HEK293T (cell line): ENCODE results near the gene PILRB.
A peak's percentile ranks its signal among the peaks of the same experiment; 100 is the strongest.

Experiments used
- CTCF ChIA-PET: fragments of 350-600 bp; formaldehyde crosslinking; extraction: SDS; loops from one replicate; lab custom pipeline; 2021; ENCODE audit warnings: antibody characterized with exemption, inconsistent platforms; lab: Yijun Ruan, JAX
- POLR2A ChIA-PET: fragments of 350-600 bp; formaldehyde crosslinking; extraction: SDS; loops from one replicate; lab custom pipeline; 2020; ENCODE audit warnings: antibody characterized with exemption, inconsistent platforms; lab: Yijun Ruan, JAX
- DNase-seq: peaks from one replicate; pipeline ENCODE4 v3.0.0; 2012; ENCODE audit warnings: mixed read lengths; ENCODE audit errors: extremely low spot score
- ARNT ChIP-seq: fragments of 450-650 bp; IDR thresholded peaks from 2 replicates; pipeline ENCODE4 v1.6.1; 2017; ENCODE audit warnings: mild to moderate bottlenecking
- BHLHE40 ChIP-seq: fragments of 450-650 bp; IDR thresholded peaks from 2 replicates; pipeline ENCODE4 v1.6.1; 2016; ENCODE audit warnings: mild to moderate bottlenecking, moderate library complexity, borderline replicate concordance
- CTBP1 ChIP-seq: fragments of 450-650 bp; IDR thresholded peaks from 2 replicates; pipeline ENCODE4 v1.6.1; 2016; ENCODE audit warnings: borderline replicate concordance
- ELF4 ChIP-seq: fragments of 450-650 bp; IDR thresholded peaks from 2 replicates; pipeline ENCODE4 v1.6.1; 2017; ENCODE audit warnings: antibody characterized with exemption
- FOXA1 ChIP-seq: fragments of 450-650 bp; IDR thresholded peaks from 2 replicates; pipeline ENCODE4 v1.6.1; 2016; ENCODE audit warnings: mild to moderate bottlenecking
- FOXK2 ChIP-seq: fragments of 450-650 bp; IDR thresholded peaks from 2 replicates; pipeline ENCODE4 v1.6.1; 2016; ENCODE audit warnings: mild to moderate bottlenecking
- FOXM1 ChIP-seq: fragments of 450-650 bp; IDR thresholded peaks from 2 replicates; pipeline ENCODE4 v1.6.1; 2017; ENCODE audit warnings: mild to moderate bottlenecking, borderline replicate concordance
- HDGF ChIP-seq: fragments of 450-650 bp; IDR thresholded peaks from 2 replicates; pipeline ENCODE4 v1.6.1; 2017; ENCODE audit warnings: antibody characterized with exemption, borderline replicate concordance
- L3MBTL2 ChIP-seq: fragments of 450-650 bp; conservative IDR thresholded peaks from 2 replicates; pipeline ENCODE4 v1.6.1; 2016; ENCODE audit warnings: mild to moderate bottlenecking
- LEF1 ChIP-seq: fragments of 450-650 bp; IDR thresholded peaks from 2 replicates; pipeline ENCODE4 v1.6.1; 2017; ENCODE audit warnings: mild to moderate bottlenecking, borderline replicate concordance
- NFRKB ChIP-seq: fragments of 450-650 bp; IDR thresholded peaks from 2 replicates; pipeline ENCODE4 v1.6.1; 2016; ENCODE audit warnings: mild to moderate bottlenecking, moderate library complexity
- PKNOX1 ChIP-seq: fragments of 450-650 bp; IDR thresholded peaks from 2 replicates; pipeline ENCODE4 v1.6.1; 2016
- SP1 ChIP-seq: fragments of 450-650 bp; IDR thresholded peaks from 2 replicates; pipeline ENCODE4 v1.6.1; 2017
- SUZ12 ChIP-seq: fragments of 450-650 bp; IDR thresholded peaks from 2 replicates; pipeline ENCODE4 v1.6.1; 2016; ENCODE audit warnings: mild to moderate bottlenecking
- TARDBP ChIP-seq: fragments of 450-650 bp; IDR thresholded peaks from 2 replicates; pipeline ENCODE4 v1.6.1; 2016
- ZNF384 ChIP-seq: fragments of 450-650 bp; IDR thresholded peaks from 2 replicates; pipeline ENCODE4 v1.6.1; 2016

The PILRB gene

GRCh38 chr7:100397315-100398081 is 39.6 kb downstream of the PILRB start:
- TF ChIP-seq FOXK2 (no peak), FOXA1 (no peak), TARDBP (no peak), SUZ12 (no peak), ARNT (no peak), SP1 (no peak), HDGF (no peak), FOXM1 (no peak), ZNF384 (no peak), PKNOX1 (no peak), NFRKB (no peak), ELF4 (no peak)
- no peak for DNase-seq
- ChIA-PET POLR2A (no interaction called here), CTCF (interaction anchor here (0.7 to 1.5 kb wide), 2 partner anchors 10 to 1545 kb away, joined by 3 to 7 read pairs; no protein-coding TSS in a partner anchor)

GRCh38 chr7:100398239-100398638 is 40.3 kb downstream of the PILRB start:
- no peak for DNase-seq
- ChIA-PET CTCF (no interaction called here), POLR2A (interaction anchor here (0.7 kb wide), 1 partner anchor 31 kb away, joined by 3 read pairs; the partner anchor contains the start of gene ZCWPW1)
- TF ChIP-seq NFRKB: no peak
- TF ChIP-seq FOXM1: no peak
- TF ChIP-seq LEF1: no peak

- no peak for DNase-seq
- CTCF ChIA-PET: interaction anchor here (0.5 kb wide), 1 partner anchor 65 kb away, joined by 3 read pairs; no protein-coding TSS in a partner anchor
- TF ChIP-seq NFRKB (no peak), HDGF (no peak), BHLHE40 (no peak), FOXA1 (no peak), CTBP1 (no peak), ARNT (no peak), TARDBP (no peak), PKNOX1 (no peak), ELF4 (no peak), SP1 (no peak)
- POLR2A ChIA-PET: interaction anchor here (4.7 kb wide), 1 partner anchor 30 kb away, joined by 20 read pairs; the partner anchor contains the start of genes MEPCE and ZCWPW1
Observed at GRCh38 chr7:100400041-100400440, 42.1 kb downstream of the PILRB start.

- TF ChIP-seq CTBP1 (no peak), FOXM1 (no peak), TARDBP (no peak), ARNT (no peak), FOXA1 (no peak), HDGF (no peak)
- ChIA-PET CTCF (interaction anchor here (0.5 kb wide), 1 partner anchor 65 kb away, joined by 3 read pairs; no protein-coding TSS in a partner anchor), POLR2A (interaction anchor here (4.7 kb wide), 1 partner anchor 29 kb away, joined by 20 read pairs; the partner anchor contains the start of genes MEPCE and ZCWPW1)
- DNase-seq: peak; percentile 61
Observed at GRCh38 chr7:100400656-100401055, 42.7 kb downstream of the PILRB start.

GRCh38 chr7:100401811-100402210 is 43.9 kb downstream of the PILRB start:
- POLR2A ChIA-PET: interaction anchor here (4.7 kb wide), 1 partner anchor 28 kb away, joined by 20 read pairs; the partner anchor contains the start of genes MEPCE and ZCWPW1
- TF ChIP-seq NFRKB (no peak), ELF4 (no peak), PKNOX1 (no peak), TARDBP (no peak)
- no peak for DNase-seq
- CTCF ChIA-PET: no interaction called here

- POLR2A ChIA-PET: interaction anchor here (1.1 to 4.7 kb wide), 2 partner anchors 27 to 34 kb away, joined by 3 to 20 read pairs; partner anchors contain the start of genes MEPCE and ZCWPW1
- DNase-seq: no peak
- CTCF ChIA-PET: interaction anchor here (0.6 kb wide), 1 partner anchor 295 kb away, joined by 3 read pairs; no protein-coding TSS in a partner anchor
- no peak for TF ChIP-seq ZNF384
- no peak for TF ChIP-seq SP1
- TF ChIP-seq ARNT: no peak
- TF ChIP-seq FOXK2: no peak
- no peak for TF ChIP-seq LEF1
- TF ChIP-seq ELF4: no peak
- no peak for TF ChIP-seq TARDBP
- no peak for TF ChIP-seq NFRKB
- TF ChIP-seq FOXA1: no peak
- TF ChIP-seq HDGF: no peak
- no peak for TF ChIP-seq FOXM1
- TF ChIP-seq PKNOX1: no peak
- no peak for TF ChIP-seq L3MBTL2
- TF ChIP-seq BHLHE40: no peak
- TF ChIP-seq SUZ12: no peak
- no peak for TF ChIP-seq CTBP1
Observed at GRCh38 chr7:100402241-100402640, 44.3 kb downstream of the PILRB start.
